Gastroesophageal sphincter (tissue), 3 donors: ENCODE measurements around the gene PWP2.
"Not testable (repeated sequence)": the region's sequence is repeated elsewhere in the genome, so short reads cannot be mapped to it uniquely, and the experiment has no call there.

Experiments used
- EP300 ChIP-seq: sonication (generic); formaldehyde crosslinking; IDR thresholded peaks from one replicate; pipeline ENCODE4 v1.6.1; 2017; ENCODE audit warnings: antibody characterized with exemption, mild to moderate bottlenecking
- TF ChIP-seq, protein P1 (sequence below), 4 experiments: fragments of 200-600 bp in 2 of 4; fragments of 450-650 bp in 2 of 4; sonication (generic) in 1 of 4; IDR thresholded peaks; one replicate each; pipeline ENCODE4 v1.5.1; 2017 to 2019; ENCODE audit warnings: antibody characterized with exemption in 4 of 4, mild to moderate bottlenecking in 2 of 4, moderate library complexity in 2 of 4

DNA sequence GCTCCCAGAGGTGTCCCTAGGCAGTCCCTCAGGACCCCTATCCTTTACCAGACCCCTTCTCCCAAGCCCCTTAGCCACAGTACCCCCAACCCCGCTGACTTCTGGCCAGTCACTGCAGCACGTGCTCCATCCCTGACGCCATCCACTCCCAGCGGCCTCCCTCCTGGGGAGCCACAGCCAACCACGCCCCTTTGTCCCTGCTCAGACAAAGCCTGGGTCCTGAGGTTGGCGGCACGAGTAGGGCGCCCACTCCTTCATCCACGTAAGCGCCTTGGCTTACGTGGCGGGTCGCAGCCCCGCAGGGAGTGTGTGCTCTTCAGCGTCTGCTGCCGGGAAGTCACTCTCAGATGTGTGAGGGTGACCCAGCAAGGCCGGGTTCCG lies 33.3 kb downstream of the PWP2 start:
- TF ChIP-seq, protein P1, sequence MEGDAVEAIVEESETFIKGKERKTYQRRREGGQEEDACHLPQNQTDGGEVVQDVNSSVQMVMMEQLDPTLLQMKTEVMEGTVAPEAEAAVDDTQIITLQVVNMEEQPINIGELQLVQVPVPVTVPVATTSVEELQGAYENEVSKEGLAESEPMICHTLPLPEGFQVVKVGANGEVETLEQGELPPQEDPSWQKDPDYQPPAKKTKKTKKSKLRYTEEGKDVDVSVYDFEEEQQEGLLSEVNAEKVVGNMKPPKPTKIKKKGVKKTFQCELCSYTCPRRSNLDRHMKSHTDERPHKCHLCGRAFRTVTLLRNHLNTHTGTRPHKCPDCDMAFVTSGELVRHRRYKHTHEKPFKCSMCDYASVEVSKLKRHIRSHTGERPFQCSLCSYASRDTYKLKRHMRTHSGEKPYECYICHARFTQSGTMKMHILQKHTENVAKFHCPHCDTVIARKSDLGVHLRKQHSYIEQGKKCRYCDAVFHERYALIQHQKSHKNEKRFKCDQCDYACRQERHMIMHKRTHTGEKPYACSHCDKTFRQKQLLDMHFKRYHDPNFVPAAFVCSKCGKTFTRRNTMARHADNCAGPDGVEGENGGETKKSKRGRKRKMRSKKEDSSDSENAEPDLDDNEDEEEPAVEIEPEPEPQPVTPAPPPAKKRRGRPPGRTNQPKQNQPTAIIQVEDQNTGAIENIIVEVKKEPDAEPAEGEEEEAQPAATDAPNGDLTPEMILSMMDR (IDR thresholded peaks at IDR 0.05): not testable (repeated sequence)
- not testable (repeated sequence) for TF ChIP-seq EP300
